HEK293T (cell line): ENCODE measurements around the gene BCAT1.

ENCODE experiments used
- CTCF ChIA-PET: fragments of 350-600 bp; formaldehyde crosslinking; extraction: SDS; loops from one replicate; lab custom pipeline; 2021; ENCODE audit warnings: antibody characterized with exemption, inconsistent platforms; lab: Yijun Ruan, JAX
- POLR2A ChIA-PET: fragments of 350-600 bp; formaldehyde crosslinking; extraction: SDS; loops from one replicate; lab custom pipeline; 2020; ENCODE audit warnings: antibody characterized with exemption, inconsistent platforms; lab: Yijun Ruan, JAX
- DNase-seq: peaks from one replicate; pipeline ENCODE4 v3.0.0; 2012; ENCODE audit warnings: mixed read lengths; ENCODE audit errors: extremely low spot score
- SUZ12 ChIP-seq: fragments of 450-650 bp; IDR thresholded peaks from 2 replicates; pipeline ENCODE4 v1.6.1; 2016; ENCODE audit warnings: mild to moderate bottlenecking

Gene BCAT1

DNA sequence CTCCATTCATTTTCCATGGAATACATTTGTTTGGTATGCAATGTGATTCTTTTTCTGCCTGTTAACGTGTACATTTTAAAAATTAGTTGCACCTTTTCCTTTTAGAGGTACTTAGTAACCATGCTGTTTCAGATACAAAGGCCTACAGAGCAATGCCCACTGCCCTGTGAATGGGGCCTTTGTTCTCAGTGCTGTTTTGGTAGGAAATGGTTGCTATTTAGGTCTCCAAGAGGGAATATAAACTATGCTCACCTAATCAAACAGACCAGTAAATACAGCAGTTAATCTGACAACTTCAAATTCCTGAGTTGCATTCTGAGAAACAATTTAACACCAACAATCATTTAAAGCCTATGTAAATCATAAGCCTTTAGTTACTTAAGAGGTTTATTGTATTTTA, 188.7 kb downstream of the BCAT1 start:
- CTCF ChIA-PET = no interaction called here
- DNase-seq = no peak
- TF ChIP-seq SUZ12 = no peak
- POLR2A ChIA-PET = no interaction called here
